MCF 10A (cell line): ENCODE measurements around the gene PEAK1. TPM values are rescaled to one million over a fixed set of nuclear protein-coding genes. Genes with fewer than 3 reads are reported as not detected.

Source experiments
- BruUV-seq: library from RNA; stranded (reverse); fragments of 400-500 nt; replicated peaks from 2 replicates; lab custom pipeline; 2021; lab: Mats Ljungman, UMichigan
- CTCF ChIA-PET: fragments of 300-600 bp; sonication (Branson Sonifier 250); formaldehyde crosslinking; extraction: SDS; loops from one replicate; lab custom pipeline; 2021; ENCODE audit warnings: antibody characterized with exemption, inconsistent platforms; lab: Yijun Ruan, JAX
- POLR2A ChIA-PET: fragments of 300-600, 350-650 bp; sonication (Branson Sonifier 250); formaldehyde crosslinking; extraction: SDS; loops from one replicate; lab custom pipeline; 2020; ENCODE audit warnings: antibody characterized with exemption, inconsistent platforms; lab: Yijun Ruan, JAX
- DNase-seq: peaks from one replicate; pipeline ENCODE4 v3.0.0-alpha.2; 2018; ENCODE audit not compliant: unreplicated experiment
- H3K27ac Mint-ChIP-seq: one replicate; pipeline ENCODE4 v1.8.0; 2022; ENCODE audit warnings: mild to moderate bottlenecking, low read depth, mixed read lengths; ENCODE audit not compliant: unreplicated experiment
- H3K27me3 Mint-ChIP-seq: one replicate; pipeline ENCODE4 v1.8.0; 2022; ENCODE audit warnings: mixed read lengths; ENCODE audit not compliant: insufficient read depth, unreplicated experiment
- H3K36me3 Mint-ChIP-seq: one replicate; pipeline ENCODE4 v1.8.0; 2022; ENCODE audit warnings: mild to moderate bottlenecking, moderate library complexity, mixed read lengths; ENCODE audit not compliant: insufficient read depth, unreplicated experiment
- H3K4me1 Mint-ChIP-seq: one replicate; pipeline ENCODE4 v1.8.0; 2022; ENCODE audit warnings: mixed read lengths; ENCODE audit not compliant: insufficient read depth, unreplicated experiment
- H3K4me3 Mint-ChIP-seq: one replicate; pipeline ENCODE4 v1.8.0; 2022; ENCODE audit warnings: mild to moderate bottlenecking, moderate library complexity, mixed read lengths; ENCODE audit not compliant: unreplicated experiment
- H3K9me3 Mint-ChIP-seq: one replicate; pipeline ENCODE4 v1.8.0; 2022; ENCODE audit warnings: mixed read lengths; ENCODE audit not compliant: unreplicated experiment
- CTCF ChIP-seq: fragments of 200-600 bp; IDR thresholded peaks from one replicate; pipeline ENCODE4 v1.8.0; 2022; ENCODE audit warnings: antibody characterized with exemption, mild to moderate bottlenecking; ENCODE audit not compliant: unreplicated experiment
- intact Hi-C: fragments of 100-400 bp; cut with micrococcal nuclease; formaldehyde crosslinking; loops from 2 replicates; pipeline ENCODE4 v1.14.1; 2022
- total RNA-seq: library from RNA; stranded (reverse); gene quantifications from 2 replicates; pipeline ENCODE4 v1.2.3, GENCODE V29; 2022

Gene PEAK1
- total RNA-seq, 1 experiment from 2014 or later = 20.0 TPM

DNA sequence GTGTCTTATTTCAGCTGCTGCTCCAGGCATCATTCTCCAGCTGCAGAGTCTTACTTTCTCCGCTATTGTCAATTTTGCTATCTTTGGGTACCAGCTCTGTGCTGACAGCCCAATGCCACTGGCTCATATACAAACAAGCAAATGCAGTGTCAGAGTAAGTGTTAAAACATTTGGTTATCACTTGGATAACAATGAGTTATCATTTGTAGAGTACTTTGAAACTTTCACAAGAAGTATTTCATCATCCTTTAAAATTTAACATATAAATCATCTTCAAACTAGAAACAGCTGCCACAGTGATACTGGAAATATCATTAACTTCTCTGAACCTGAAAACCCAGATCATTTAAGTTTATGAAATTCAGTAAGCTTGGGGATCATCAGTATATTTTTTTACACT, 362.8 kb downstream of the PEAK1 start:
- Mint-ChIP-seq H3K36me3 (peaks cover 8% of the 10 kb centered on the region), H3K27ac (no peak overlapping the region)
- CTCF ChIA-PET = interaction anchor here (0.9 to 1.4 kb wide), 2 partner anchors 12 to 33 kb away, joined by 3 to 5 read pairs; no protein-coding TSS in a partner anchor

GRCh38 chr15:77053709-77054108, 366.2 kb downstream of the PEAK1 start:
- no peaks in the 10 kb centered on the region for H3K9me3 Mint-ChIP-seq
- BruUV-seq = no TSS peak
- ChIA-PET CTCF (no interaction called here), POLR2A (no interaction called here)
- H3K4me3 Mint-ChIP-seq = no peak overlapping the region
- H3K4me1 Mint-ChIP-seq = peaks cover 25% of the 10 kb centered on the region
- peak; percentile 52 for DNase-seq
- intact Hi-C loops = no loop called here
- TF ChIP-seq CTCF = no peak
- H3K36me3 Mint-ChIP-seq = peaks cover 27% of the 10 kb centered on the region
- no peaks in the 10 kb centered on the region for H3K27me3 Mint-ChIP-seq
- peak overlapping the region; percentile 27 for H3K27ac Mint-ChIP-seq

More for the DNA sequence above, 362.8 kb downstream of the PEAK1 start:
- no peaks in the 10 kb centered on the region for H3K9me3 Mint-ChIP-seq
- no peaks in the 10 kb centered on the region for H3K27me3 Mint-ChIP-seq
- TF ChIP-seq CTCF = no peak
- BruUV-seq = no TSS peak
- H3K4me1 Mint-ChIP-seq = peaks cover 43% of the 10 kb centered on the region
- POLR2A ChIA-PET = interaction anchor here (0.6 to 1.4 kb wide), 4 partner anchors 12 to 1203 kb away, joined by 3 to 5 read pairs (median 4); no protein-coding TSS in a partner anchor
- intact Hi-C loops = no loop called here
- no peak for DNase-seq
- no peak overlapping the region for H3K4me3 Mint-ChIP-seq

GRCh38 chr15:77052556-77052955, 367.3 kb downstream of the PEAK1 start:
- peaks cover 31% of the 10 kb centered on the region for H3K36me3 Mint-ChIP-seq
- H3K4me3 Mint-ChIP-seq = no peak overlapping the region
- intact Hi-C loops = no loop called here
- H3K27me3 Mint-ChIP-seq = no peaks in the 10 kb centered on the region
- no peak for DNase-seq
- peaks cover 15% of the 10 kb centered on the region for H3K4me1 Mint-ChIP-seq
- ChIA-PET CTCF (no interaction called here), POLR2A (interaction anchor here (0.6 to 1.3 kb wide), 2 partner anchors 18 to 453 kb away, joined by 3 to 8 read pairs; partner anchors contain the start of gene TSPAN3)
- no TSS peak for BruUV-seq
- no peak for TF ChIP-seq CTCF
- H3K9me3 Mint-ChIP-seq = no peaks in the 10 kb centered on the region
- no peak overlapping the region for H3K27ac Mint-ChIP-seq

Other genes with a start within 250 kb of the PEAK1 start
- 39.7 and 40.1 TPM in 2 replicates for gene HMG20A, start 784 bp upstream of the PEAK1 start, total RNA-seq
- not detected in 2 replicates for gene LINGO1, start 212.8 kb upstream of the PEAK1 start, total RNA-seq